Measurements from ENCODE around the gene PSMB8. TPM values are rescaled to one million over a fixed set of nuclear protein-coding genes. Genes with fewer than 3 reads are reported as not detected.

PSMB8 gene
- total and polyA plus RNA-seq, 2 of the 8 experiments (the other 6 are each of a cell fraction or from before 2014, with no cell fraction given) = 18.4 to 43.0 TPM

GRCh38 chr6:32830017-32830416 is 13.8 kb downstream of the PSMB8 start:
- H3K79me1 ChIP-seq (ENCODE audit: low read depth, low read length) = no peaks in the 10 kb centered on the region
- H3K27me3 ChIP-seq (replicated peaks in 1 of 4; ENCODE audit: control insufficient read depth in 3 of 4, extremely low read depth in 1 of 4, insufficient read depth in 3 of 4, low read length in 3 of 4) = no peaks in the 10 kb centered on the region
- H4K5ac ChIP-seq (ENCODE audit: insufficient read length, low read depth, low read length) = no peak overlapping the region
- H2BK20ac ChIP-seq (ENCODE audit: low read length) = no peak overlapping the region
- H2BK12ac ChIP-seq (ENCODE audit: low read depth, low read length) = no peak overlapping the region
- ChIA-PET POLR2A (ENCODE audit: partially characterized antibody) (interaction anchor here (5.4 kb wide), 1 partner anchor 8 kb away, joined by 21 read pairs; the partner anchor contains the start of gene TAP2), CTCF (ENCODE audit: partially characterized antibody) (interaction anchor here (2.8 kb wide), 1 partner anchor 118 kb away, joined by 8 read pairs; no protein-coding TSS in a partner anchor)
- H4K91ac ChIP-seq (replicated peaks; ENCODE audit: insufficient read length, low read length) = no peak overlapping the region
- WGBS, 2 experiments (ENCODE audit: extremely low coverage in 1 of 2, insufficient coverage in 1 of 2, insufficient read length in 1 of 2, insufficient replicate concordance in 2 of 2, low coverage in 1 of 2, low lambda C conversion rate in 2 of 2, missing lambda C conversion rate in 1 of 2) = 90% methylated on average over 5 of the region's 5 CpGs; no CpG with 5 or more reads in 1 of the 2 experiments
- no peak overlapping the region for H2BK120ac ChIP-seq (replicated peaks; ENCODE audit: low read depth, low read length)
- no peaks in the 10 kb centered on the region; the same call in 1 of the 2 replicates for H3K23me2 ChIP-seq (ENCODE audit: low read depth, low read length)
- no peak overlapping the region for H3K23ac ChIP-seq (ENCODE audit: insufficient read length)
- TF ChIP-seq MAFK (IDR thresholded peaks at IDR 0.05; ENCODE audit: low read depth, low read length) (no peak), SUZ12 (IDR thresholded peaks at IDR 0.05; ENCODE audit: low read length) (no peak), BRCA1 (IDR thresholded peaks at IDR 0.05; ENCODE audit: low read depth, low read length) (no peak), POLR2A (IDR thresholded peaks at IDR 0.05; ENCODE audit: control extremely low read depth in 1 of 2, low read depth in 2 of 2, low read length in 2 of 2) (no peak), RXRA (IDR thresholded peaks at IDR 0.05; ENCODE audit: insufficient read depth, low read depth, low read length) (no peak), CTBP2 (IDR thresholded peaks at IDR 0.05; ENCODE audit: borderline replicate concordance, insufficient read depth, insufficient read length, low read length) (no peak), MAX (IDR thresholded peaks at IDR 0.05) (no peak), ATF3 (IDR thresholded peaks at IDR 0.05; ENCODE audit: insufficient read depth, low read depth, low read length) (no peak), RBBP5 (IDR thresholded peaks at IDR 0.05; ENCODE audit: borderline replicate concordance, low read depth, low read length) (no peak)
- TF ChIP-seq, protein P1, sequence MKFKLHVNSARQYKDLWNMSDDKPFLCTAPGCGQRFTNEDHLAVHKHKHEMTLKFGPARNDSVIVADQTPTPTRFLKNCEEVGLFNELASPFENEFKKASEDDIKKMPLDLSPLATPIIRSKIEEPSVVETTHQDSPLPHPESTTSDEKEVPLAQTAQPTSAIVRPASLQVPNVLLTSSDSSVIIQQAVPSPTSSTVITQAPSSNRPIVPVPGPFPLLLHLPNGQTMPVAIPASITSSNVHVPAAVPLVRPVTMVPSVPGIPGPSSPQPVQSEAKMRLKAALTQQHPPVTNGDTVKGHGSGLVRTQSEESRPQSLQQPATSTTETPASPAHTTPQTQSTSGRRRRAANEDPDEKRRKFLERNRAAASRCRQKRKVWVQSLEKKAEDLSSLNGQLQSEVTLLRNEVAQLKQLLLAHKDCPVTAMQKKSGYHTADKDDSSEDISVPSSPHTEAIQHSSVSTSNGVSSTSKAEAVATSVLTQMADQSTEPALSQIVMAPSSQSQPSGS (IDR thresholded peaks at IDR 0.05; ENCODE audit: low read length) = no peak
- H2AFZ ChIP-seq (ENCODE audit: low read length) = no peak overlapping the region
- DNase-seq (ENCODE audit: low read depth in 1 of 2, low spot score in 2 of 2) = no peak
- no peak overlapping the region for H3K56ac ChIP-seq (replicated peaks; ENCODE audit: insufficient read length, low read depth, low read length)
- peaks cover 0 to 2% (median 0%) of the 10 kb centered on the region in 4 experiments; a peak in 4 of 8 replicates for H3K36me3 ChIP-seq (ENCODE audit: control insufficient read depth in 2 of 4, insufficient read depth in 4 of 4, low read length in 3 of 4)
- no peak for FAIRE-seq
- no peak overlapping the region for H3K27ac ChIP-seq (ENCODE audit: low read depth, low read length)
- H2BK5ac ChIP-seq (ENCODE audit: low read depth, low read length) = no peak overlapping the region
- no peak overlapping the region for H3K9ac ChIP-seq (replicated peaks in 1 of 4; ENCODE audit: extremely low read depth in 1 of 4, low read depth in 3 of 4, low read length in 3 of 4)
- H2BK15ac ChIP-seq (ENCODE audit: low read length) = no peak overlapping the region
- H3K18ac ChIP-seq (ENCODE audit: extremely low read depth, low read length) = no peak overlapping the region
- no peak overlapping the region for H3K4me3 ChIP-seq (ENCODE audit: extremely low read depth in 1 of 4, insufficient read depth in 2 of 4, low read depth in 3 of 4, low read length in 4 of 4)
- H3K9me3 ChIP-seq (ENCODE audit: insufficient read depth in 2 of 2, low read depth in 1 of 2, low read length in 1 of 2) = no peaks in the 10 kb centered on the region
- H3K4ac ChIP-seq (replicated peaks; ENCODE audit: insufficient read length, low read depth, low read length) = no peak overlapping the region
- H3K4me2 ChIP-seq (ENCODE audit: insufficient read depth in 1 of 2, low read depth in 2 of 2, low read length in 2 of 2) = no peak overlapping the region
- no peak overlapping the region for H2AK5ac ChIP-seq (ENCODE audit: low read depth, low read length)
- no peaks in the 10 kb centered on the region for H4K20me1 ChIP-seq (replicated peaks in 1 of 2; ENCODE audit: control insufficient read depth in 1 of 2, insufficient read depth in 2 of 2, low read length in 2 of 2)
- peaks cover 0 to 4% (median 0%) of the 10 kb centered on the region in 4 experiments; a peak in 1 of 7 replicates for H3K4me1 ChIP-seq (replicated peaks in 1 of 4; ENCODE audit: control insufficient read depth in 3 of 4, insufficient read depth in 4 of 4, low read length in 3 of 4)
- no peak overlapping the region for H4K8ac ChIP-seq (ENCODE audit: extremely low read depth, insufficient read depth, low read length)
- H3K79me2 ChIP-seq (ENCODE audit: control insufficient read depth in 1 of 2, insufficient read depth in 2 of 2, low read length in 2 of 2) = no peaks in the 10 kb centered on the region
- H3K14ac ChIP-seq (ENCODE audit: insufficient read length) = no peak overlapping the region
